Endothelial cell of umbilical vein (primary cell): ENCODE results near the gene GRK4. TPM values are rescaled to one million over a fixed set of nuclear protein-coding genes. Genes with fewer than 3 reads are reported as not detected.

Experiments used
- BruUV-seq: library from RNA; stranded (reverse); fragments of 400-500 nt; replicated peaks from 2 replicates; lab custom pipeline; 2021; lab: Mats Ljungman, UMichigan
- CTCF ChIA-PET: fragments of 300-600, 350-600 bp; sonication (Branson Sonifier 250); formaldehyde crosslinking; loops from one replicate; lab custom pipeline; 2021; ENCODE audit warnings: antibody characterized with exemption, inconsistent platforms; lab: Charles Lee
- POLR2A ChIA-PET: fragments of 300-600, 350-600 bp; sonication (Branson Sonifier 250); formaldehyde crosslinking; loops from one replicate; lab custom pipeline; 2021; ENCODE audit warnings: antibody characterized with exemption, inconsistent platforms; lab: Charles Lee
- DNase-seq: peaks from one replicate; pipeline ENCODE4 v3.0.0-alpha.2; 2011; ENCODE audit warnings: low read depth, low spot score
- FAIRE-seq: peaks from 2 replicates; lab custom pipeline; 2011; peaks lifted over from hg19 to GRCh38; lab: Jason Lieb, UNC
- H2AFZ ChIP-seq: 2 replicates; pipeline ENCODE4 v1.6.0; 2012; ENCODE audit warnings: low read depth, low read length, control low read depth, inconsistent platforms
- H3K27ac ChIP-seq: 2 replicates; pipeline ENCODE4 v1.5.1; 2011; ENCODE audit warnings: low read depth, mild to moderate bottlenecking, control low read depth, low read length, moderate library complexity; ENCODE audit not compliant: insufficient read depth
- H3K27me3 ChIP-seq, 2 experiments: 2 replicates each; pipeline versions ENCODE4 v1.6.0 to v1.6.1; 2011; ENCODE audit warnings: low read length in 2 of 2, mixed read lengths in 1 of 2; ENCODE audit not compliant: control insufficient read depth in 2 of 2, insufficient read depth in 2 of 2
- H3K36me3 ChIP-seq, 2 experiments: 2 replicates in 1 of 2; 3 replicates in 1 of 2; pipeline ENCODE4 v1.5.1; 2011; ENCODE audit warnings: low read length in 2 of 2, mild to moderate bottlenecking in 1 of 2, moderate library complexity in 1 of 2; ENCODE audit not compliant: control insufficient read depth in 2 of 2, insufficient read depth in 2 of 2; ENCODE audit errors: extremely low read depth in 1 of 2
- H3K4me1 ChIP-seq: 3 replicates; pipeline ENCODE4 v1.5.1; 2011; ENCODE audit warnings: mild to moderate bottlenecking, low read length; ENCODE audit not compliant: control insufficient read depth, insufficient read depth; ENCODE audit errors: extremely low read depth
- H3K4me2 ChIP-seq: 2 replicates; pipeline ENCODE4 v1.6.1; 2011; ENCODE audit warnings: low read length, control low read depth, mixed read lengths; ENCODE audit not compliant: insufficient read depth
- H3K4me3 ChIP-seq, 3 experiments: fragments of 200-600 bp in 1 of 3; sonication (generic), shearing (Covaris generic) in 1 of 3; replicated peaks in 1 of 3; 2 replicates each; pipeline ENCODE4 v1.5.1; 2011 to 2016; ENCODE audit warnings: control low read depth in 3 of 3, low read length in 3 of 3, mild to moderate bottlenecking in 2 of 3, inconsistent platforms in 1 of 3, low read depth in 1 of 3, moderate library complexity in 1 of 3; ENCODE audit not compliant: insufficient read depth in 1 of 3
- H3K79me2 ChIP-seq: 2 replicates; pipeline ENCODE4 v1.6.0; 2012; ENCODE audit warnings: low read length, inconsistent platforms; ENCODE audit not compliant: control insufficient read depth, insufficient read depth
- H3K9ac ChIP-seq: replicated peaks from 2 replicates; pipeline ENCODE3; 2011; ENCODE audit warnings: low read length, control low read depth; ENCODE audit not compliant: insufficient read depth; ENCODE audit errors: extremely low read depth
- H3K9me1 ChIP-seq: replicated peaks from 3 replicates; pipeline ENCODE4 v1.6.0; 2011; ENCODE audit warnings: mild to moderate bottlenecking, low read length; ENCODE audit not compliant: control insufficient read depth, insufficient read depth; ENCODE audit errors: extremely low read depth
- H3K9me3 ChIP-seq: replicated peaks from 2 replicates; pipeline ENCODE4 v1.5.1; 2012; ENCODE audit warnings: low read length, inconsistent platforms; ENCODE audit not compliant: control insufficient read depth, insufficient read depth
- H4K20me1 ChIP-seq: replicated peaks from 2 replicates; pipeline ENCODE3; 2011; ENCODE audit warnings: mild to moderate bottlenecking, low read length; ENCODE audit not compliant: control insufficient read depth, insufficient read depth; ENCODE audit errors: extremely low read depth
- CTCF ChIP-seq, 2 donors: IDR thresholded peaks; 1 replicate in 1 of 2; 2 replicates in 1 of 2; pipeline ENCODE4 v1.5.1; 2011; ENCODE audit warnings: low read length in 2 of 2, mild to moderate bottlenecking in 2 of 2, moderate library complexity in 2 of 2, control low read depth in 1 of 2, inconsistent platforms in 1 of 2, low read depth in 1 of 2; ENCODE audit not compliant: insufficient read depth in 1 of 2; ENCODE audit errors: extremely low read depth in 1 of 2
- GATA2 ChIP-seq: IDR thresholded peaks from 2 replicates; pipeline ENCODE4 v1.7.0; 2011; ENCODE audit warnings: low read depth, mild to moderate bottlenecking, moderate library complexity, mixed read lengths, low read length; ENCODE audit not compliant: insufficient read length, insufficient read depth
- POLR2AphosphoS5 ChIP-seq: IDR thresholded peaks from 2 replicates; pipeline ENCODE4 v1.6.1; 2012; ENCODE audit warnings: low read depth, mild to moderate bottlenecking, control low read depth, low read length, moderate library complexity; ENCODE audit not compliant: insufficient read depth
- dilution Hi-C: fragments of 300-500 bp; cut with MboI; formaldehyde crosslinking; loops from one replicate; pipeline ENCODE4 v1.15.0; 2019; ENCODE audit warnings: low sequenced_read_pairs; ENCODE audit not compliant: extremely low pct_ligation_motif_present
- intact Hi-C: fragments of 100-400 bp; cut with micrococcal nuclease; formaldehyde crosslinking; loops from one replicate; pipeline ENCODE4 v1.10.0; 2022
- polyA plus RNA-seq, 4 experiments: library from polyadenylated mRNA; depleted of rRNA in 3 of 4; stranded (reverse) in 3 of 4; unstranded in 1 of 4; fragments of >200 nt; gene quantifications; 2 replicates each; pipeline versions ENCODE4 v1.2.1 to v1.2.3, GENCODE V29; 2011 to 2012; ENCODE audit warnings: missing spikeins in 1 of 4
- total RNA-seq: library from RNA; stranded (reverse); gene quantifications from 2 replicates; pipeline ENCODE4 v1.2.3, GENCODE V29; 2021

The GRK4 gene
- total and polyA plus RNA-seq, 2 donors (not counting 3 experiments of a cell fraction or from before 2014, with no cell fraction given), result 3.1 to 6.3 TPM

GRCh38 chr4:3073158-3074077, 110.0 kb downstream of the GRK4 start:
- Histone ChIP-seq H3K36me3 (no peaks in the 10 kb centered on the region), H3K9me3 (no peaks in the 10 kb centered on the region), H3K27ac (no peak overlapping the region), H3K79me2 (peaks cover 28% of the 10 kb centered on the region), H3K4me1 (peaks cover 13% of the 10 kb centered on the region), H3K9me1 (no peaks in the 10 kb centered on the region), H3K9ac (no peak overlapping the region), H3K4me3 (peak overlapping the region; percentile 37 to 64 (median 48)), H3K27me3 (no peaks in the 10 kb centered on the region), H3K4me2 (peak overlapping the region; percentile 80), H4K20me1 (peaks cover 5% of the 10 kb centered on the region), H2AFZ (peak overlapping the region; percentile 98)
- intact Hi-C loops (loop anchor here (5.0 kb wide), 1 partner anchor 219 kb away; the partner anchor contains the start of gene RGS12), dilution Hi-C loops (no loop called here)
- FAIRE-seq (peak; percentile 18), DNase-seq (no peak)
- ChIA-PET CTCF (no interaction called here), POLR2A (no interaction called here)
- no TSS peak for BruUV-seq
- TF ChIP-seq GATA2 (no peak), CTCF (IDR thresholded peaks at IDR 0.05; ENCODE audit: extremely low read depth in 1 of 2, insufficient read depth in 1 of 2, low read depth in 1 of 2, low read length in 2 of 2) (no peak), POLR2AphosphoS5 (peak; percentile 55)
